ENCODE measurements around the gene PRR13.

DNA sequence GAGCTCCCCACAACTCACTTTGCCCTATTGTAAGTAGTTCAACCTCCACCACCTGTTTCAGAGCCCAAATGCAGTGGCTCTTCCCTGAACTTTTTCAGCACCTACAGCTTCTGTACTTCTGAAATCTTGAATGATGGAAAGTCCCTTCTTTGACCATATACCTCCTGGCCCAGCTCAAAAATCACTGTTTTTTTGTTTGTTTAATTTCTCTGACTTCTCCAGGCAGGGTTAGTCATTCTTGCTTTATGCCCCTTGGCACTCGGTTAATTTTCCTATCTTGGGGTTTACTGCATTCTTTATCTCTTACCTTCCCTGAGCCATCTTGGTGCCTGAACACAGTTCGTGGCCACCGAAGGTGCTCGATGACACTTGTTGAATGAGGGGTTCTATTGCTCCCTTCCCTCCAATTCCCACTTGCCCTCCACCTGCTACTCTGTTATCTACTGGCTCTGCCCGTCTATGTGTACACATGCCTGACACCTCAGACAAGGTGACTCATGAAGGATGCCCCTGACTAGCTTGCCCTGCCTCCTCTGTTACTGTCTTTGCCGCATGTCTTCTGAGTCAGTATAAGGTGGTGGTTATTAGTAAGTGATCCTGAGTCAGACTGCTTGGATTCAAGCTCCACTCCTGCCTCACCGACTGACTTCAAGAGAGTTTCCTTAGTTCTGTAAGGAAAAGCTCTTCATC lies 13.5 kb upstream of the PRR13 start:
- TF ChIP-seq, protein P1, sequence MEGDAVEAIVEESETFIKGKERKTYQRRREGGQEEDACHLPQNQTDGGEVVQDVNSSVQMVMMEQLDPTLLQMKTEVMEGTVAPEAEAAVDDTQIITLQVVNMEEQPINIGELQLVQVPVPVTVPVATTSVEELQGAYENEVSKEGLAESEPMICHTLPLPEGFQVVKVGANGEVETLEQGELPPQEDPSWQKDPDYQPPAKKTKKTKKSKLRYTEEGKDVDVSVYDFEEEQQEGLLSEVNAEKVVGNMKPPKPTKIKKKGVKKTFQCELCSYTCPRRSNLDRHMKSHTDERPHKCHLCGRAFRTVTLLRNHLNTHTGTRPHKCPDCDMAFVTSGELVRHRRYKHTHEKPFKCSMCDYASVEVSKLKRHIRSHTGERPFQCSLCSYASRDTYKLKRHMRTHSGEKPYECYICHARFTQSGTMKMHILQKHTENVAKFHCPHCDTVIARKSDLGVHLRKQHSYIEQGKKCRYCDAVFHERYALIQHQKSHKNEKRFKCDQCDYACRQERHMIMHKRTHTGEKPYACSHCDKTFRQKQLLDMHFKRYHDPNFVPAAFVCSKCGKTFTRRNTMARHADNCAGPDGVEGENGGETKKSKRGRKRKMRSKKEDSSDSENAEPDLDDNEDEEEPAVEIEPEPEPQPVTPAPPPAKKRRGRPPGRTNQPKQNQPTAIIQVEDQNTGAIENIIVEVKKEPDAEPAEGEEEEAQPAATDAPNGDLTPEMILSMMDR (IDR thresholded peaks at IDR 0.05) = no peak
- TF ChIP-seq POLR2A (IDR thresholded peaks at IDR 0.05) = no peak
- no peak for TF ChIP-seq POLR2AphosphoS5 (IDR thresholded peaks at IDR 0.05)

All from transverse colon (tissue), 4 donors.